Cardiac fibroblast (primary cell): ENCODE results near the gene SFMBT2.

Experiments used
- DNase-seq, 2 donors: peaks; one replicate each; pipeline versions ENCODE4 v3.0.0 to v3.0.0-alpha.2; 2010; ENCODE audit warnings: low read depth in 2 of 2
- H3K4me3 ChIP-seq, 2 donors: replicated peaks in 1 of 2; 1 replicate in 1 of 2; 2 replicates in 1 of 2; pipeline ENCODE4 v1.5.1; 2011; ENCODE audit warnings: low read depth in 2 of 2, low read length in 2 of 2, mild to moderate bottlenecking in 2 of 2, moderate library complexity in 1 of 2
- CTCF ChIP-seq: IDR thresholded peaks from one replicate; pipeline ENCODE4 v1.5.1; 2011; ENCODE audit warnings: low read depth, mild to moderate bottlenecking, low read length, inconsistent platforms

Gene SFMBT2

DNA sequence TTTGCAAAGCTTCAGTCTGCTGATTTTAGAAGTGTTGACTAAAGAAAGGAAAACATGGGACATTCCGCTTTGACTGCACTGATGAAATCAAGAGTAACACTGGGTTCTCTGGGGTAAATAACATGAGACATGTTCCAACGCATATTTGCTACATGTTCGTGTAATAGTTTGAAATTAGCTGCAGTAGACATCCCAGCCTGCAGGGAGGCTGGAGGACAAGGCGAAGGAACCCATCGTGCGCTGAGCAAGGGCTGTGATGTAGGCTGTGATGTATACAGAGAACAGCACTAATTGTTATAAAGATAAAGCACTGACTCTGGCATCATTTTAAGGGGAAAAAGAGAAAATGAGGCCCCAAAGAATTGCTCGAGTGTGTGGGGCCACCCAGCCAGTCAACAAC is 40.3 kb downstream of the SFMBT2 start:
- no peak for TF ChIP-seq CTCF

DNA sequence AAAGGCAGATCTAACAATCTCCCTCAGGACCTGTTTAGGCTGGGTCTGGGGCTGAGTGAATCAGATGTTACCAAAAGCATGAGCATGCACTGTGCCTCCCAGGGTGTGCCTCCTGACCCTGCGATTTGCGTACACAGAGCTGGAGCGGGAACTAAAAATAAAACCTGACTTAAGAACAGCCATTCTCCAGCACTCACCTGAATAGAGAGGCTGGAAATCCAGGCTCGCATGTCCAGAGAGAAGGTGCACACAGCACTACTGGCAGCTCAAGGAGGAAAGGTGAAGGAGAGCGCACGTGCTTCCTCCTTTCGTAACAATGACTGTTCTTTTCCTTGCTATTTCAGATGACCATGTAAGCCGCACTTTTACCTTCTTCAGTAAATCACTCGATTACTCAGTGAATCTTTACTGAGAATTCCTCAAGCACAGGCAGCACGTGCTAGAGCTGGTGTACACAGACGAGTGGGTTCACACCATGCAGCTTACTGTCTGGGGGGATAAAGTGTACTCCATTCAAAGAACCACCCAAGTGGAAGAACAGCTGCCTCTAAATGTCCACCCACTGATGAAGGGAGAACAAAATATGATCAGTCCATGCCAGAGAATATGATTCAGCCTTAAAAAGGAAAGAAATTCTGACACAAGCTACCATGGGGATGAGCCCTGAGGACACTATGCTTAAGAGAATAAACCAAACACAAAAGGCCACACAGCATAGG is 45.6 kb downstream of the SFMBT2 start:
- H3K4me3 ChIP-seq: no peak overlapping the region
- TF ChIP-seq CTCF: no peak
- no peak for DNase-seq

More for the DNA sequence above, 40.3 kb downstream of the SFMBT2 start:
- no peak overlapping the region for H3K4me3 ChIP-seq
- DNase-seq: no peak

DNA sequence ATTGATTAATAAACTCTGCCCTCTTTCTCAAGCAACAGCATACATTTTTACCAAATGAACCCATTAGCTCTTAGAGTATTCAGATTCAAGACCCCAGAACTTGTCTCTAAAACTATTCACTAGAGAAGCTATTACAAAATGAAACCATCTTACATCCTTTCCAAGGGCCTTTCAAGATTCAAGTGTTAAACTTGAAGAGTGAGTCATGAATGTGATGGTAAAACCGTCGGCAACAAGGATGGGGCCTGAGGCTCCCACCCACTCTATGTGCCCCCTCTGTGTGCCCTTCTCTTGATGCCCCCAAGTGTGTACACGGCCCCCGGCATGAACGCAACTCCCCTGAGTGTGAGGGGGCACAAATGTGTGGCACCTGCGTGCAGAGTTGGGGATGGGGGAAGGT is 46.4 kb downstream of the SFMBT2 start:
- TF ChIP-seq CTCF: no peak
- DNase-seq: no peak
- H3K4me3 ChIP-seq: no peak overlapping the region

DNA sequence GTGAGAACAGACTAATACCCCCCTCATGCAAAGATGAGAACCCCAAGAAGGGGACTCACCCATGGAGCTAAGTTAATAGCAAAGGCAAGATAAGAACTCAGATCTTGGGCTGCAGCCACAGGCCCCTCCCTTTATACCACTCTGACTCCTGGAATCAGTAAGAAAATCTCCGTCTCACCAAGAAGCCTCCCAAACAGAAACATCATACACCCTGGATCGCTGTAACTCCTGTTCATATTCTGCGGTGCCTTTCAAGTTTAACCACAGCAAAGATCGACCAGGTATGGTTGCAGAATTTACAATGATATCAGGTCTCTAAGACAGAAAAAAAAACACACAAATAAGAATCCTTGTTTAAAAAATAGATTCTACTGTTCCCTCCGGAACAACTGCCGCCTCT is 47.1 kb downstream of the SFMBT2 start:
- no peak for DNase-seq
- H3K4me3 ChIP-seq: no peak overlapping the region
- TF ChIP-seq CTCF: no peak

- TF ChIP-seq CTCF: no peak
These were observed 48.4 kb downstream of the SFMBT2 start for GRCh38 chr10:7362471-7362870.

DNA sequence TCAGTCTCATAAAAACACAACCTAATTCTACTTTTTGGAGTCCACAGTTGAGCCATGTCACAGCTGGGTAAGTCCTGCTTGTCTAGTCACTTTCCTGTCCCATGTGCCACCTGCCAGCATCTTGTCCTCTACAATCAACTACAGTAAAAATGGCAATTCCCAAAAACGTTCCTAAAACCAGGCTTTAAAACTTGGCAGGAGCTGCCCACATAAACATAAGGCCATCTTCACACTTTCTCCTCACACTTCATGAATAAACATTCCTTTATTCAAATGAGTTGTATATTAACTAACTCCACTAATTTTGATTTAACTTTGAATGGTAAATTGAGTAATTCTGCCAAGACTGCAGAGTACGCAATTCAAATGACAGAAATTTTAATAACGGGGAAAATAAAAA is 49.5 kb downstream of the SFMBT2 start:
- TF ChIP-seq CTCF: no peak
- DNase-seq: no peak
- no peak overlapping the region for H3K4me3 ChIP-seq

More at GRCh38 chr10:7362471-7362870, 48.4 kb downstream of the SFMBT2 start:
- DNase-seq: peak in 1 of 2 donors; percentile 35
- no peak overlapping the region for H3K4me3 ChIP-seq

DNA sequence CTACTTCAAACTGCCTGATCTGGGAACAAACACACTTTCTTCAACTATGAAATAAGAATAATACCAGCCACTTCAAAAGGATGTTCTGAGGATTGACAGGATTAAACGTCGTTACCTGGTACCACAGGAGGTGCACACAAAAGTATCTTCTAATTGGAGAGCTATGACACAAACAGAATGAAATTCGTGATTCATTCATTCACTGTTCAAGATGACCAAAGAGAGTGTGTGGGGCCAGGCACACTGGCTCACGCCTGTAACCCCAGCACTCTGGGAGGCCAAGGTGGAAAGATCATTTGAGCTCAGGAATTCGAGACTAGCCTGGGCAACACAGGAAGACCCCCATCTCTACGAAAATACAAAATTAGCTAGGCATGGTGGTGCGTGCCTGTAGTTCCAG is 50.9 kb downstream of the SFMBT2 start:
- no peak overlapping the region for H3K4me3 ChIP-seq
- no peak for DNase-seq
- no peak for TF ChIP-seq CTCF
